CD4-positive, alpha-beta T cell treated with Interleukin-12 subunit alpha and Interleukin-12 subunit beta, for 1 hour (primary cell): Measurements from ENCODE around the gene SLC44A2.

ENCODE experiments used
- DNase-seq: peaks from one replicate; pipeline ENCODE4 v3.0.0-alpha.2; 2020

Gene SLC44A2

DNA sequence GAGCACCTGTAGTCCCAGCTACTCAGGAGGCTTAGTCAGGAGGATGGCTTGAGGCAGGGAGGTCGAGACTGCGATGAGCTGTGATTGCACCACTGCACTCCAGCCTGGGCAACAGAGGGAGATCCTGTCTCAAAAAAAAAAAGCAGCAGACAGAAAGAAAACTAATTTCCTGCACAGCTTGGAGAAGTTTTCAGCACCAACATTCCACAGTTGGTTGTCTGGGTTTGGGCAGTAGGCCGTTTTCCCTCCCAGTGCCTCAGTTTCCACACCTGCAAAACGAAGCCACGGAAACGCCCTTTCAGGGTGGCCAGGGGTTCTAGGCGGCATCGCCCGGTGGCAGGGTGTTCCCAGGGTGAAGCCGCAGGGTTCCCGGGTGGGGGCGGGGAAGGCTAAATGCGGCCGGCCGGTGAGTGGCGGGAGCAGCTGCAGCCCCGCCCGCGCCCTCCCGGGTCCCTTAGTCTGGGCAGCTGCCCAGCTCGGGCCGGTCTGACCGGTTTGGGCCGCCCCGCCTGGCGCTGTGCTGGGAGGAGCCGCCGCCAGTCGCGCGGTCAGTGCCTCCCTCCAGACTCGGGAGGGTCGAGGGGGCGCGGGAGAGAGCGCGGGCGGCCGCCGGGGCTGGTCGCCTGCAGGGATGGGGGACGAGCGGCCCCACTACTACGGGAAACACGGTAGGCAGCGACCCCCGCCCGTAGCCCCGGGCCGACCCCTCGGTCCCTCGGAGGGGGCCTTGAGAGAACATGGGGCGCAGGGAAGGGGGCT lies at the start of gene SLC44A2:
TSS of gene SLC44A2 (plus strand) at position 551 of the 759 bp plus-strand sequence. CDS start at position 632, 81 bp downstream.
- no peak for DNase-seq

DNA sequence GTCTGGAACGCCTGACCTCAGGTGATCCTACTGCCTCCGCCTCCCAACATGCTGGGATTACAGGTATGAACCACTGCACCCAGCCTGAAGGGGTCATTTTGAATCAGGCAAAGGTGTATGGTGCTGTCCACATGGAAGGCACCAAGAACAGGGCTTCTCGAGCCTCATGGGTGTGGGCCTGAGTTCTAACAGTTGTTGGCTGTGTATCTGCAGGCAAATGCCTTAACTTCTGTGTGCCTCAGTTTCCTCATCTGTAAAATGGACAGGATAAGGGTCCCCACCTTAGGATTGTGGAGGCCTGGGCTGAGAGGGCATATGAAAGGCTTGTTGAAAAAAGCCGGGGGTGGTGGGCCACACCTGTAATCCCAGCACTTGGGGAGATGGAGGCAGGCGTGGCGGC lies 47.4 kb upstream of the SLC44A2 start:
- no peak for DNase-seq

DNA sequence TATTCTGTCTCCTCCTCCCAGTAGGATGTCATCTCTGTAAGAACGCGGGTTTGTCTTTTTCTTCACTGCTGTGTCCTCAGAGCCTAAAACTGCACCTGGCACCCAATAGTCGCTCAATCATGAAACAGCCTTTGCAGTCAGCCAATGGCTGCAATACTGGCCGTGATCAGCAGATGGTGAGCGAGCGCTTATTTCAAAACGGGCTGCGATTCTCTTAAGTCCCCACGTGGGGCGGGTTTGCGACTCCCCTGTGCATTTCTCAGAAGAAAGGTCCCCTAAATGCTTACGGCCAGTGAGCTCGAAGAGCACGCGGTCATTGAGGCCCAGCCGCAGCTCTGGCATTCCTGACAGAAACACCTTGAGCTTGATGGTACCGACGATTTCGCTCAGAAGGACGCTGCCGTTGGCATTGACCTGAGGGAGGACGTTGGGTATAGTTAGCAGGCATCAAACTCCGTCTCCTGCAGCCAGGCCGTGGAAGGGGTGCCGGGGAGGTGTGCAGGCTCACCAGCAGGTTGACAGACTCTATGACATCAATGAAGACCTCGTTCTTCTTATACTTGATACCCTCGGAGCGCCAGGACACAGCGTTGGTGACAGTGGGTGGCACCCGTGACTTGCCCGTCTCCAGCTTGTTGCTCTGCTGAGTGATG lies 44.2 kb upstream of the SLC44A2 start:
- peak; percentile 90 for DNase-seq

DNA sequence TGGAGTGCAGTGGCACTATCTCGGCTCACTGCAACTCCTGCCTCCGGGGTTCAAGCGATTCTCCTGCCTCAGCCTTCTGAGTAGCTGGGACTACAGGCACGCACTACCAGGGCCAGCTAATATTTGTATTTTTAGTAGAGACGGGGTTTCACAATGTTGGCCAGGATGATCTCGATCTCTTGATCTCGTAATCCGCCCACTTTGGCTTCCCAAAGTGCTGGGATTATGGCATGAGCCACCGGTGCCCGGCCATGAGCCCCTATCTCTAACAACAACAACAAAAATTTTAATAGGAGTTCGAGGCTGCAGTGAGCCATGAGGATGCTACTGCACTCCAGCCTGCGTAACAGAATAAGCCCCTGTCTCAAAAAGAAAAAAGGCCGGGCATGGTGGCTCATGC lies 43.3 kb upstream of the SLC44A2 start:
- DNase-seq = no peak

DNA sequence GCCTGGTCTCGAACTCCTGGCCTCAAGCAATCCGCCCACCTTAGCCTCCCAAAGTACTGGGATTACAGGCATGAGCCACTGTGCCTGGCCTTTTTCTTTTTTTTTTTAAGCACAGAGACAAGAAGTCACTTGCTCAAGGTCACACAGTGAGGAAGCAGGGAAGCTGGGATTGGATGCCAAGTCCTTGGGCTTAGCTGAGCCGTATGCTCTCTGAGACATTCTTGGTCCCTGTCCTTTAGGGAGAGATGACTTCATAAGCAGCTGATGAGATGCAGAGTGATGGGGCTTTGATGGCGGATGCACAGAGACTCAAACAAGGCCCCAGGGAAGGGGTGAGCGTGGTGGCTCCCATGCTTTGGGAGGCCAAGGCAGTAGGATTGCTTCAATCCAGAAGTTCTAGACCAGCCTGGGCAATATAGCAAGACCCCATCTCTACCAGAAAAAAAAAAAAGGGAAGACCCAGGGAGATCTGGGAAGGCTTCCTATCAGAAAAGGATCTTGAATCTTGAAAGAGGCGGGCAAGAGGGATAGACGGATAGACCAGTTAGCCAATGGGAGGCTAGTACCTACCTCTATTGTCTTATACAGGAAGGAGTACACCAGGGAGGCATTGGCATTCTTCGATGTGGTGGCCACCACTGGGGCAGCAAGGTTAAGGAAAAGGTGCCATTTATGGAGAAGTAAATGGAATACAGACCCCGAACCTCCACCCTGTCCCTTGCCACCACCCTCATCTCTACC lies 42.1 kb upstream of the SLC44A2 start:
- no peak for DNase-seq

DNA sequence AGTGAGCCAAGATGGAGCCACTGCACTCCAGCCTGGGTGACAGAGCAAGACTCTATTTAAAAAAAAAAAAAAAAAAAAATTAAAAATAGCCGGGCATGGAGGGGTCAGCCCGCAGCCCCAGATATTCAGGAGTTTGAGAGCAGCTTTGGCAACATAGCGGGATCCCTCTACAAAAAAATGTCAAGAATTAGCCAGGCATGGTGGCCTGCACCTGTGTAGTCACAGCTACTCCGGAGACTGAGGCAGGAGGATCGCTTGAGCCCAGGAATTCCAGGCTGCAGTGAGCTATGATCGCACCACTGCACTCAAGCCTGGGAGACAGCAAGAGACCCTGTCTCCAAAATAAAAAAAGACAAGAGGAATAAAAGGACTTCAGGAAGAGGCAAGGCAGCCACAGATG lies 39.0 kb upstream of the SLC44A2 start:
- DNase-seq = no peak

DNA sequence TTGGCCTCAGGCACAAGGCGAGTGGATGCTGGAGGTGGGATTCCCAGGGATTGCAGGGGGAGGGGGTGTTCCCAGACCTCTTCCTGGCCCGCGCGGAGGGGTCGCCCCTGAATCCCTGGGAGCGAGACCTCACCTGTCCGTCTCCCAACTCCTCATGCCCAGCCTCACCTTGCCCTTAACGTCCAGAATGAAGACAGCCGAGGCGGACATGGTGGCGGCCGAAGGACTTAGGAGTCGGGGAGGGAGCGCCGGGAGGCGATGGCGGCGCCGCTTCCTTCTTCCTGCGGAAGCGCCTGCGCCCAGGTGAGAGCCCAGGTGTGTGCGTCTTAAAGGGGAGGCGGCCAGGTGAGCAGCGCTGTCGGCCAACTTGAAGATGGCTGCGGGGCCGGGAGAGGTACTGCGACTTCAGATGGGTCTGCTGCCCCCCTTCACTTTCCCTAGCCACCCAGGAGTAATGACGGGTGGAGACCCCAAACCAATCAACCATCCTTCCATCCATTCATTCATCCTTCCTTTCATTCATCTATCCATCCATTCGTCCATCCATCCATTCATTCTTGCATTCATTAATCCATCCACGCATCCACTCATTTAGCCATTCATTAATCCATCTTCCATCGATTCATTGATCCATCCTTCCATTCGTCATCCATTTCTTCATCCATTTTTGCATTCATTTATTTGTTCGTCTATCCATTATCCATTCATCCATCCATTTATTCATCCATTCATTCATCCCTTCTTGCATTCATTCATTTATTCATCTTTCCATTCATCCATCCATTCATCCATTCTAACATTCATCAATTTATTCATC lies 38.1 kb upstream of the SLC44A2 start, which contains the start of gene AP1M2:
TSS of gene AP1M2 (minus strand) at position 291 of the 817 bp plus-strand sequence. CDS start at position 210, 81 bp downstream.
- no peak for DNase-seq

DNA sequence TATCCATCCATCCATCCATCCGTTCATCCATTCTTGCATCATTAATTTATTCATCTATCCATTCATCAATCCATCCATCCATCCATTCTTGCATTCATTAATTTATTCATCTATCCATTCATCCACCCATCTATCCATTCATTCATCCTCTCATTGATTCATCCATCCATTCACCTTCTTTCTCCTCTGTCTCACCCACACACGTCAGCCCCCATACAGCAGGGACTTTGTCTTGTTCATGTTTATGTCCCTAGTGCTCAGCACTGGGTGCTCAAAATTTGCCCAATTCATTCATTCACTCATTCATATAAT lies 37.6 kb upstream of the SLC44A2 start:
- no peak for DNase-seq

DNA sequence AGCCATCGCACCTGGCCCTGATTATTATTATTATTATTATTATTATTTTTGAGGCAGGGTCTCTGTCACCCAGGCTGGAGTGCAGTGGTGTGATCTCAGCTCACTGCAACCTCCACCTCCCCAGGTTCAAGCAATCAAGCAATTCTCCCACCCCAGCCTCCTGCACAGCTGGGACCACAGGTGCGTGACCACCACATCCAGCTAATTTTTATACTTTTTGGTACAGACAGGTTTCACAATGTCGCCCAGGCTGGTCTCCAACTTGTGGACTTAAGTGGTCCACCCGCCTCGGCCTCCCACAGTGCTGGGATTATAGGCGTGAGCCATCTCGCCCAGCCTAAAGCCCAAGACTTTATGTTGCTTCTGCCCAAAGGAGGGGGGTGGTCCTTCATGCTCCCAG lies 32.2 kb upstream of the SLC44A2 start:
- no peak for DNase-seq

DNA sequence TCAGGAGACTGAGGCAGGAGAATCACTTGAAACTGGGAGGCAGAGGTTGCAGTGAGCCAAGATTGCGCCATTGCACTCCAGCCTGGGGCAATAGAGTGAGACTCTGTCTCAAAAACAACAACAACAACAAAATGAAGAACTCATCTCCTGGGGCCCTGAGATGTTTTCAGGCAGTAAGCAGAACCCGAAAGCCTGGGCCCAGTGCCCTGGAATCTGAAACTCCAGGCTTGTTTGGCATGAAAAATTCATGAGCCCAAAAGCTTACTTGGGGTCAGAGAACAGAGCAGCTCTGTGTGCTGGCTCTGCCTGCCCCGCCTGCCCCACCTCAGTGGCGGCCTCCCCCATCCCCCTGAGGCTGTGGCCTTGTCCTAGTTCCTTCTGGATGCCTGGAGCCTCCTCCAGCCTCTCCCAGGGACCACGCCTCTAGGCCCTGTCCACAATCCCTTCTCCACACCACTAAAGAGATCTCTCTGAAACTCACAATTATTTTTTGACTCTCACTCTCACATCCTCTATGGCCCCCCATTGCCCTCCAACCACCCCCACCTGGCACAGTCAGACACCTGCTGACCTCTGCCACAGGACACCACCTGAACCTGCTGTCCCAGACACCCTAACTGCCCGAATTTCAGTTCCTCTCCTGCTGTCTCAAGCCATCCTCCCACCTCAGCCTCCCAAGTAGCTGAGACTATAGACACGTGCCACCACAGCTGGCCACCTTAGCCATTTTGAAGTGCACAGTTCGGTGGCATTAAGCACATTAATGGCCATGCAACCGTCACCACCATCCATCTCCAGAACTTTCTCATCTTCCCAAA lies 31.3 kb upstream of the SLC44A2 start:
- DNase-seq = no peak

DNA sequence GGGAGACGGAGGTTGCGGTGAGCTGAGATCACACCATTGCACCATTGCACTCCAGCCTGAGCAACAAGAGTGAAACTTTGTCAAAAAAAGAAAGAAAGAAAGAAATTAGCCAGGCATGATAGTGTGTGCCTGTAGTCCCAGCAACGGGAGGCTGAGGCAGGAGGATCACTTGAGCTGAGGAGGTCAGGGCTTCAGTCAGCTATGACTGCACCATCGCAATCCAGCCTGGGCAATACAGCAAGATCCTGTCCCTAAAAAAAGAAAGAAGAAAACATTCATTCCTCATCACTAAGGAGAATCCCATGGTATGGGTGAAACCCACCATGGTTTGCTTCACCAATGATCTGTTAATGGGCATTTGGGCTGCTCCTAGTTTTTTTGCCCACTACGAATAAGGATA lies 25.2 kb upstream of the SLC44A2 start:
- no peak for DNase-seq

DNA sequence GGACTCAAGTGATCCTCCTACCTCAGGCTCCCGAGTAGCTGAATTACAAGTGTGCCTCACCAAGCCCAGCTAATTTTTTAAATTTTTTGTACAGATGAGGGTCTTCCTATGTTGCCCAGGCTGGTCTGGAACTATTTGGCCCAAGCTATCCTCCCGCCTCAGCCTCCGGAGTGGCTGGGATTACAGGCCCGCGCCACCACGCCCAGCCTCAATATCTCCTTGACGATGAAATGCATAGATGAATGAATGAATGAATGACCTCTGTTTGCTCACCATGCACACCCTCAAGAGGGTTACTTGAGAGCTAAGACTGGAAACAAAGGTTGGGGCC lies 23.4 kb upstream of the SLC44A2 start:
- DNase-seq = no peak

DNA sequence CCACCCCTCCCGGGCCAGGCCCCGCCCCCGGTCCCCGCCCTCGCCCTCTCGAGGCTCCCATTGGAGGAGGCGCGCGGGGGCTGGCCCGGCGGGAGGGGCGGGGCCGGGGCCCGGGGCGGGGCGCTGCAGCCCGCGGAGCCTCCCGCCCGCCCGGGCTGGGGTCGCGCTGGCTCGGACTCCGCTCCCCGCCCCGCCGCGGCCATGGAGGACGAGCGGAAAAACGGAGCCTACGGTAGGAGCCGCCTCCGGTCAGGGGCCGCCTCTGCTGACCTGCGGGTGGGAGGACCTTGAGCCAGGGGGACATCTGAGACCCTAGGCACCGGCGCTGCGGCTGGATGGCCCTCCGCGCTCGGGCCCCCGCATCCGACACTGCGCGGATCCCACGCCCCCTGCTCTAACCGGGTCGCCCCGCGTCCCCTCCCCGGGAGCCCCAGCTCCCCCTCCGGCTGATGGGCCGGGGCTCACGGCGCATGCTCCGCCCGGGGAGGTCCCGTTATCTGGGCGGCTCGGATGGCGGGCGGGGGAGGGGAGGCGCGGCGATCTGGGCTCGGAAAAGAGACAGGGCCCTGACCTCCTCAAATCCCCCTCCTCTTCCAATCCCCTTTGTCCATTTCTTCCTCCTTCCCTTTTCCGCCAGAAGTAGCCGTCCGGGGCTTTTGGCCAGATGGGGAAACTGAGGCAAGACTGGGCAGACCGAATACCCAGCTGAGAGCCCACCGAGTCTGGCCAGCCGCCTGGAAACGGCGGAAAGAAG lies 22.8 kb upstream of the SLC44A2 start:
- DNase-seq = peak; percentile 90

DNA sequence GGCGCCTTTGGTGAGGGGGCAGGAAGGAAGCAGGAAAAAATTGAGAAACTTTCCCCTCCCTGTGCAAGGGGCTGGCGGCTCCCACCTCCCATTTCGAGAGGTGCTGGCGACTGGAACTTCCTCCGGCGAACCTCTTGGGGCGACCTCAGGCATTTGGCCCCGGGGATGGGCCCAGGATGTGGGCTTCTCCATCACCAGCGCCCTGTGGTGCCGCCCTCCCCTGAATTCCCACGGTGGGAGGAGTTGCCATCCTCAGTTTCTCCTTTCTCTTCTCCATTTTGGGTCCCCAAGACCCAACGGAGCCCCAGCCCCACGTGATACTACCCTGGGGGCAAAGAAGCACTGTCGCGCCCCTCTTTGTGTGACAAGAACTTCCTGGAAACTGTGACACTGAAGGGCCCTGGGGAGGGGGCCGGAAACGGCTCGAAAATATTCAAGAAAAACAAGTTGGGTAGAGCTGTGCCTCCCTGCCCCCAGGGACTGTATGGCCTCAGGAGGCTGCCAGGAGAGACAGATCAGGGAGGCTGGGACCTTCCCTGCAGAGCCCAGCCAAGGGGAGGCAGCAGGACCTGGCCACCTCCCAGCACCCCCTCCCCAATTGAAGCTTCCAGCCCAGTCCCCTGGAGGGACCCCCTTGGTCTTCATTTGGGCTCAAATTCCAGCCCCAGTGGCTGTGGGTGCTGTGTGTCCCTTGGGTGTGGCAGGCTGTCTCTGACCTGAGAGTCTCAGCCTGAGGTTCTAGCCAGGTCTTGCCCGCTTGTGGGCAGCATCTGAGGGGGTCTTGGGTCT lies 22.1 kb upstream of the SLC44A2 start:
- peak; percentile 90 for DNase-seq

DNA sequence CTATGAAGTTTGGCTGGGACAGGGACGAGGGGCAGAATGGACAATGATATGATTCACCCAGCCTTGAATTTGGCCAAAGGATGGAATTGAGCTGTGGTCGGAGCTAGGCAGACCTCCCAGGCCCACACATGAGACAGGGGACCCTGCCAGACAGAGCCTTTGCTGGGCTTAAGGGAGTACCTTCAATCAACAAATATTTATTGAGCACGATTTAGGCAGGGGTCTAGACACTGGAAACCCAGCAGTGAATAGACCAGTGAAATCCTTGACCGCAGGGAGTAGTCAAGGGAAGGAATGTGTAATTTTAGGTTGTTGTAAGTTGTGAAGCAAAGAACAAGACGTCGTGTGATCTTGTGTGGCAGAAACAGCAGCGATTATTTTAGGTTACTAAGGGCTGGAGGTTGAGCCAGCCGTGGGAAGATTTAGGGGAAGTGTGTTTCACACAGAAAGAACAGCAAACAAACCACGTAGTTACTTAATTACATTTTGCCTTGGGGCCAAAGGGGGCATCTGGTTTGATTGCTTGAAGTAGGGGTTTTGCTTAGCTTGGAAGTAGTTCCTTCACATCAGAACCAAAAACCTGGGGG lies 21.4 kb upstream of the SLC44A2 start:
- DNase-seq = peak; percentile 71

DNA sequence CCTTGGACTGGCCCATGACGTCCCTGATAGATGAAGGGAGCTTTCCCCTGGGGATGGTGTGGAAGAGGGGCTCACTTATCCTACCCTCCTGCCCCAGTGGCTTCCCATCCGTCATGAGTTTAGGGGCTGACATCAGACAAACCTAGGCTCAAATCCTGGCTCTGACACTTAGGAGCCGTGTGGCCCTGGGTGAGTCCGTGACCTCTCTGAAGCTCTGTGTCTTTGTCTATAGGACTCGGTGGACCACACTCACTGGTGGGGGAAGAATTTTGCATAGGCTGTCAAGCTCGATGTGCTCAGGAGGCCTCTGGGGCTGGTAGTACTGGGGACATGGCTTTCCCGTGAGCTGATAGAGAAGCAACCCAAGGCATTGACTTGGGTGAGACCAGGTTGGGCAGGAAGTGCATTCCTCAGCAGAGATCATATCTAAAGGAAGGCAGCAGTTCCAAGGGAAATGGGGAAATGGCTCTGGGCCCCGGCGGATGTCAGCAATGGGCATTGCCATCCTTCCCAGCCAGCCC lies 20.8 kb upstream of the SLC44A2 start:
- peak; percentile 28 for DNase-seq

DNA sequence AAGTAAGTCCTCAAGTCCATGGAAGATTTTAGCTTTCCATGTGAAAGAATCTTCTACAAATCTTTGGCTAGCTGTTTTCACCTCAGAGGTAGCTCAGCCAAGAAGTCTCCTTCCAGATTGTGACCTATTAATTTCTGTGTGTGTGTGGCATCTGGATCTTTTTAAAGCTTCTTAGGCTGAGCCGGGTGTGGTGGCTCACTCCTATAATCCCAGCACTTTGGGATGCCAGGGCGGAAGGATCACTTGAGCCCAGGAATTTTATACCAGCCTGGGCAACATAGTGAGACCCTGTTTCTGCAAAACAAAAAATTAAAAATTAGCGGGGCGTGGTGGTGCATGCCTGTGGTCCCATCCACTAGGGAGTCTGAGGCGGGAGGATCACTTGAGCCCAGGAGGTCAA lies 13.4 kb upstream of the SLC44A2 start:
- DNase-seq = no peak

DNA sequence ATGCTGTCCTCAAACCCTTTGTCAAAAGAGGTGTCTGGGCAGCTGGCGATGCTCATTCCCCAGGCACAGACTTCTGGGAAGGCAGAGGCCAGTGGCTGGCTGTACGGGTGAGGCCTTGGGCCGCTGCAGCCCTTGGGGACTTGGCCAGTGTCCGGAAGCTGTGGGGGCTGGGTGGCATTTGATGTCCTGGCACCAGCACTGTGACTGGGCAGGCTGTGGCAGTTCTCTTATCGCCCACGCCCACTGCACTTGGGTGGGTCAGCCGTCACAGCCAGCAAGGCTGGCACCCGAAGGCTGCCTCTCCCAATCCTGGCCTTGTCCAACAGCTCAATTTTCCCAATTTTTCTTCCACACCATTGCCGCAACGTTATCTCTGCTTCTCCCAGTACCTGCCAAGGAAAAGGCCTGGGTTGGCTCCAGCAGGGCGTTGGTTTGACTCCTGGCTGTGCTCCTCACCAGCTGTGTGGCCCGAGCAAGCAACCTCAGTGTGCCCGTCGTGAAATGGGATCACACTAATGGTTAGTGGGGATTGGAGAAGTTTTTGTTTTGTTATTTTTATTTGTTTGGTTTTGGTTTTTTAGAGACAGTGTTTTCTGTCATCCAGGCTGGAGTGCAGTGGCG lies 12.7 kb upstream of the SLC44A2 start:
- DNase-seq = no peak

DNA sequence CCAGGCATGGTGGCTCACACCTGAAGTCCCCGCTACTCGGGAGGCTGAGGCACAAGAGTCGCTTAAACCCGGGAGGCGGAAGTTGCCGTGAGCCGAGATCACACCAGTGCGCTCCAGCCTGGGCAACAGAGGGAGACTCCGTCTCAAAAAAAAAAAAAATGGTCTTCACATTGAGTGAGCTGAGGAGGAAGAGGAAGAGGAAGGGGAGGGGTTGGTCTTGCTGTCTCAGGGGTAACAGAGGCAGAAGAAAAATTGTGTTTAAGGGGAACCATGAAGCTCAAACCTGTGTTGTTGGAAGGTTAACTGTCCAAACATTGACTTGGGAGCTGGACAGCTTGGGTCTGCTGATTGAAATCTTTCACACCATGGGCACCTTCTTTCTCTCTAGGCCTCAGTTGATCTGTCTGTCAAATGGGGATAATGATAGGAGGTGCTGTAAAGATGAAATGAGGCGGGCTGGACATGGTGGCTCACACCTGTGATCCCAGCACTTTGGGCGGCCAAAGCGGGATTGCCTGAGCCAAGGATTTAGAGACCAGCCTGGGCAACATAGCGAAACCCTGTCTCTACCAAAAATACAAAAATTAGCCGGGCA lies 9.8 kb upstream of the SLC44A2 start:
- DNase-seq = no peak
